HG02840 (cell line): Measurements from ENCODE around the gene CTH.
"Not testable (repeated sequence)": the region's sequence is repeated elsewhere in the genome, so short reads cannot be mapped to it uniquely, and the experiment has no call there.

Experiments
- ATAC-seq: cut with Tn5 transposase; IDR thresholded peaks from one replicate; pipeline ENCODE4 v1.9.1; 2021; ENCODE audit warnings: mild to moderate bottlenecking, moderate library complexity, moderate number of reproducible peaks; ENCODE audit not compliant: unreplicated experiment, low FRiP score

Gene CTH

DNA sequence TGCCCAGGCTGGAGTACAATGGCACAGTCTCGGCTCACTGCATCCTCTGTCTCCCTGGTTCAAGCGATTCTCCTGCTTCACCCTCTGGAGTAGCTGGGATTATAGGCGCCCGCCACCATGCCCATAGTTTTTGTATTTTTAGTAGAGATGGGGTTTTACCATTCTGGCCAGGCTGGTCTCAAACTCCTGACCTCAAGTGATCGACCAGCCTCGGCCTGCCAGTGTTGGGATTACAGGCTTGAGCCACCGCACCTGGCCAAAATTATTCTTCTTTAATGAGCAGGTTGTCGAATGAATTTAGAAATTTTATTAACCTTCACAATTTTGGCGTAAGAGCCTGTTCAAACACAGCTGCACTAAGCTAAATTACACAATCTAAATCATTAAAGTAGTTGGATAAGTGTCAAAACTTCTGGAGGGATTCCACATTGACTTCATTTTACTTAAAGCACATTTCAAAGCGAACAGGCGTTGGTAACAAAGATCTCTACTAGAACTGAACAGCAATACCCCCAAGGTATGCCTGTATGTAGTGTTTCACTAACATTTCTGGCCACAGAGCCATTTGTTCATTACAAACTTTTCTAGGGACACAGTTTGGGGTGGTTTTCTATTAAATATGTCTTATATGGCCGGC lies 5.2 kb upstream of the CTH start:
- ATAC-seq, result no peak

DNA sequence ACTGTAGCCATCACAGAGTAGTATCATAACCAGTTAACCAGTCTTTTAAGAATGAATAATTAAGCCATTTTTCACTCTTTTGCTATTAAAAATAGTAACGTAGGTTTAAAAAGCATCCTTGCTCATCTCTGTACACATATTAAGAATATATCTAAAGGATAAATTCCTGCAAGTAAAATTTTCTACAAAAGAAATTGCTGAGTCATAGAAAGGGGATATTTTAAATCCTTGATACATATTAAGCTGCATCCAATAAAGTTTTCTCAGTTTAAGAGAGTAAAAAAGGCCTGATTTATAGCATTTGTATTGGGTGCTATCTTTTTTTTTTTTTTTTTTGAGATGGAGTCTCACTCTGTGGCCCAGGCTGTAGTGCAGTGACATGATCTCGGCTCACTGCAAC lies 1.9 kb upstream of the CTH start:
- ATAC-seq, result no peak

DNA sequence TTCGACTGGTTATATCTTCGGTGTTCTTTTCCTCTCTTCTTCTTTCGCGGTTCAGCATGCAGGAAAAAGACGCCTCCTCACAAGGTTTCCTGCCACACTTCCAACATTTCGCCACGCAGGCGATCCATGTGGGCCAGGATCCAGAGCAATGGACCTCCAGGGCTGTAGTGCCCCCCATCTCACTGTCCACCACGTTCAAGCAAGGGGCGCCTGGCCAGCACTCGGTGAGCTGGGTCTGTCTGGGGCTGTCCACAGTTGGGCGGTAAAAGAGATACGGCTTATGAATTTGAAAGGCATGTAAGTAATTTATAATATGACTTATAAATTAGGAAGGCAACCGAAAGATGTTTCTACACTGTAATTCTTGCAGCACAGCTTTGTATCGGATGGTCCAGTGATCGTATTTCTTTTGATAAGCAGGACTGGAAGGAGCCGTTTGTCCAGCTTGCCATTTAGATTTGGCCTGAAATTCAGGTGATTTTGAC lies 334 bp downstream of the CTH start:
- peak; percentile 2 for ATAC-seq

DNA sequence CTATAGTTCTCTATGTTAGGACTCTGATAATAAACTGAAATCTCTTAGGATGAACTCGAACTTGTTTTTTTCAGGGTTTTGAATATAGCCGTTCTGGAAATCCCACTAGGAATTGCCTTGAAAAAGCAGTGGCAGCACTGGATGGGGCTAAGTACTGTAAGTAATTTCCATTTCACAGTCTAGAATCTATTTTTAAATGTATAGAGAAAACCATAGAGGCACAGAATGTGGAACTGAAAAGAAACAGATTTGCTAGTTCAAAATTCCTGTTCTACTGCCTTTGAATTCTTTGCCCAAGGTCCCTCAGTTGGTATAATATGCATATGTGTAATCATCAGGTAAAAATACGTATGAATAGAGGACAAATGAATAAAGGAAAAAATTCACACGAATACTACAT lies 4.8 kb downstream of the CTH start:
- ATAC-seq, result no peak

DNA sequence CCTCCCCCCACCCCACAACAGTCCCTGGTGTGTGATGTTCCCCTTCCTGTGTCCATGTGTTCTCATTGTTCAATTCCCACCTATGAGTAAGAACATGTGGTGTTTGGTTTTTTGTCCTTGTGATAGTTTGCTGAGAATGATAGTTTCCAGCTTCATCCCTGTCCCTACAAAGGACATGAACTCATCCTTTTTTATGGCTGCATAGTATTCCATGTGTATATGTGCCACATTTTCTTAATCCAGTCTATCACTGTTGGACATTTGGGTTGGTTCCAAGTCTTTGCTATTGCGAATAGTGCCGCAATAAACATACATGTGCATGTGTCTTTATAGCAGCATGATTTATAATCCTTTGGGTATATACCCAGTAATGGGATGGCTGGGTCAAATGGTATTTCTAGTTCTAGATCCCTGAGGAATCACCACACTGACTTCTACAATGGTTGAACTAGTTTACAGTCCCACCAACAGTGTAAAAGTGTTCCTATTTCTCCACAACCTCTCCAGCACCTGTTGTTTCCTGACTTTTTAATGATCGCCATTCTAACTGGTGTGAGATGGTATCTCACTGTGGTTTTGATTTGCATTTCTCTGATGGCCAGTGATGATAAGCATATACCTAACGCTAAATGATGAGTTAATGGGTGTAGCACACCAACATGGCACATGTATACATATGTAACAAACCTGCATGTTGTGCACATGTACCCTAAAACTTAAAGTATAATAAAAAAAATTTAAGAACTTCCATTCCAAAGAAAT lies 8.1 kb downstream of the CTH start:
- not testable (repeated sequence) for ATAC-seq

DNA sequence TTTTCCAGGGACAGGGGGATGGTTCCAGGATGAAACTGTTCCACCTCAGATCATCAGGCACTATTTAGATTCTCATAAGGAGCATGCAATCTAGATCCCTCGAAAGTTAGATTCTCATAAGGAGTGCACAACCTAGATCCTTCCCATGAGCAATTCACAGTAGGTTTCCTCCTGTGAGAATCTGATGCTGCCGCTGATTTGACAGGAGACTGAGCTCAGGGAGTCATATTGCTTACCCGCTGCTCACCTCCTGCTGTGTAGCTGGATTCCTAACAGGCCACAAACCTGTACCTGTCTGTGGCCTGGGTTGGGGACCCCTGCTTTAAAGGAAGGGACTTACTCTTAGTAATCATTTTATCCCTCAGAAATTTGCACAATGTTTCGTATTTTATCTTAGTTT lies 9.3 kb downstream of the CTH start:
- no peak for ATAC-seq

DNA sequence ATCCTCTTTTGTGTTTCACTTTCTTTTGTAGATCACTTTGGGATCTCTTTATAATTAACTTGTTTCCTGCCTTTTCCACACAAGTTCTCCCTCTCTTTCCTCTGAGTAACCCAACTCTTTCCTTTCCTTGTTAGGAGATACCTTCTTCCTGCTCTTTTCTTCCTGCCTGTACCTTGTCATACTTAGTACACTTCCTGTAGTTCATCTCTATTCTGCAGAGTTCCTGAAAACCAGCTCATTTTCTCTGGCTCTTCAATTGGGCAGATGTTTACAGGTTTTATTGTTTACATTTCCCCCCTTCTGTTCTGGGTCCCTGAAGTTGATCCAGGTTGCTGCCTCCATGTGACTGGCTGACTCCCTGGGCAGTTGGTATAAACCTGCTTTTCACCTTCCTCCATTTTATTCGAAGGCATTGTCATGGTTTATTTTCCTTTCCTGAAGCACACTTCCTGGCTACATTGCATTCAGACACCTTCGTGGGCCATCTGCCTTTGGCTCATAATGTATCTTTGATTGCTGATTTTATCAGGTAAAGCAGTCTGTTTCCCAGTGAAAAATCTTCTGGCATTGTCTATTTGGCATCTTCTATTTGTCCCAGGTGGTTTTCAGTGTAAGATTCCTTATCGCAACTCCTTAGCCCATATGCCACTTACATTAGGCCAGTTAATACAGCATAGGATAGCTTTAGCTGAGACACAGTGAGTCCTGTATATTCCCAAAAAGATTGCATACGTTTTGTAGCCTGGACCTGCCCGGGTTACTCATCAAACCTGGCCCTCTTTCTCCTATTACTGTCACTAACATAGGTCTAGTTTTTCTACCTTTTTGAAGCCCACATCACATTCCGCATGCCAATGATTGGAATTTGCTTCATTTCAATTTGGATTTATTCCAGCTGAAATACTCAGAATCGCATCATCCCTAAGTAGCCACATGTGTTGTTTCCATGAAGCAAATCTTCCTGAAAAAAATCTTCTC lies 15.4 kb downstream of the CTH start:
- ATAC-seq, result no peak

DNA sequence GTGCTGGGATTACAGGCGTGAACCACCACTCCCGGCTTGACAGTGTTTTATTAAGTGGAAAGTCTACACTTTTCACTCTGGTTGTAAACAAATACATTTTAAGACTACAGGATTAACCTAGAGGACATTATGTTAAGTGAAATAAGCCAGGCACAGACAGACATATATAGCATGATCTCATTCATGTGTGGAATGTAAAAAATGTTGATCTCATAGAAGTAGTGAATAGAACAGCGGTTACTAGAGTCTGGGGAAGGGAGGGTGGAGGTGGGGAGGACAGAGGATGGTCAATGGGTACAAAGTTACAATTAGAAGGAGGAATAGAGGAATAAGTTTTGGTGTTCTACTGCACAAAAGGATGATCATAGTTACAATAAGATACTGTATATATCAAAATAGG lies 16.9 kb downstream of the CTH start:
- ATAC-seq, result no peak

DNA sequence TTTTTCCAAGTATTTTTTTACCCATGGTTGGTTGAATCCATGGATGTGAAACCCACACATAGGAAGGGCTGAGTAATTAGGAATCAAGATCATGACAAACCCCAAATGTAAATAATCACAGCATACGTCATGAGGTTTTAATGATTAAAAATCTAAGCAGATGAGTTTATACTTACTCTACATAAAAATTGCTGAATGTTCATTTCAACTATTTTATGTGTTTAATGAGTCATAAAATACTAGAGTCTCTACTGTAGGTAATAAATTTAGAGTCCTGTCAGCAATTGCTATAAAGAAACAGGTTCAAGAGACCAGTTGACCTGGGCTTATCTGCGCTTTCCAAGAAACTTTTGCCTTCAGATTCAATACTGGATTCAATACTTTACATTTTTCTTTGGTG lies 18.2 kb downstream of the CTH start:
- no peak for ATAC-seq

DNA sequence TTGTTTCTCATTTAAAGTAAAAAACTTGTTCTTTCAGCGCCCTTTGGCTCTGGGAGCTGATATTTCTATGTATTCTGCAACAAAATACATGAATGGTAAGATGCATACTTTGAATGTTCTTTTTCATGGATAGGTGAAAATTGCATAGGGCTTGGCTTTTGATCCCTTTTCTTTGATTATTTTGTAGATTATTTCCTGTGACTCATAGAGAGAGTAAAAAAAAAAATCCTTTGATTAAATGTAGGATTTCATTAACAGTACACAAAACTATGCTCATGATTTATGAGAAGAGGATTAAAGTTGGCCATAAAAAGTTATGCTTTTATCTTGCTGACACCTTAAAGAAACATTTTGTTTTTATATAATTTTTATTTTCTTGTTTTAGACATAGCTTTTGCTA lies 18.7 kb downstream of the CTH start:
- no peak for ATAC-seq

DNA sequence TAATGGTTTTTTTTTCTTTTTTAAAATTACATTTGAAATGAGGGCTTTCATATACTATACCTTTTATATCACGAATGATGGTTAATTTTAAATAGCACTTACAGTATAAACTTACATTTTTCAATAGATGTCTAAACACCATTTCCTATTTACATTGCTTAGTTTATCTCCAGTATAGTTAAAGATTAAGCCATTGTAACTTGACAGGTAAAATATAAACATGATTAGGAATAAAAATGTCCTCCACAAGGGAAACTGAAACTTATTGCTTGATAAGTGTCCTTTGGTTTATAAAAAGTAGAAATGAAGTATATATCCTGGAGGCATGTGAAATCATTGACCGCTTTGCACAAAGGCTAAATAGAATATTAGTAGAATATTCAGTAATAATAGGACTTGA lies 20.2 kb downstream of the CTH start:
- no peak for ATAC-seq

DNA sequence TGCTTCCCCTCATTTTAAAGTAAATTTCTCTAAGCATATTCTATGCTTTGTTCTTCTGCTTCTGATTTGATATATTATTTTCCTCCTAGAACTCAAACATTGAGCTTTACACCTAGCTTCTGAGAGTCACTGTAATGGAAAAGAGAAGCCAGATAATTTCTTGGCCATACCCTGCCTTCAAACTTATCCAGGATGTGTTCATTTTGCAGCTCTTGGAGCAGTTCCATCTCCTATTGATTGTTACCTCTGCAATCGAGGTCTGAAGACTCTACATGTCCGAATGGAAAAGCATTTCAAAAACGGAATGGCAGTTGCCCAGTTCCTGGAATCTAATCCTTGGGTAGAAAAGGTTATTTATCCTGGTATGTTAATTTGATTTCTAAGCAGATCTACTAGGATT lies 20.8 kb downstream of the CTH start:
- no peak for ATAC-seq

DNA sequence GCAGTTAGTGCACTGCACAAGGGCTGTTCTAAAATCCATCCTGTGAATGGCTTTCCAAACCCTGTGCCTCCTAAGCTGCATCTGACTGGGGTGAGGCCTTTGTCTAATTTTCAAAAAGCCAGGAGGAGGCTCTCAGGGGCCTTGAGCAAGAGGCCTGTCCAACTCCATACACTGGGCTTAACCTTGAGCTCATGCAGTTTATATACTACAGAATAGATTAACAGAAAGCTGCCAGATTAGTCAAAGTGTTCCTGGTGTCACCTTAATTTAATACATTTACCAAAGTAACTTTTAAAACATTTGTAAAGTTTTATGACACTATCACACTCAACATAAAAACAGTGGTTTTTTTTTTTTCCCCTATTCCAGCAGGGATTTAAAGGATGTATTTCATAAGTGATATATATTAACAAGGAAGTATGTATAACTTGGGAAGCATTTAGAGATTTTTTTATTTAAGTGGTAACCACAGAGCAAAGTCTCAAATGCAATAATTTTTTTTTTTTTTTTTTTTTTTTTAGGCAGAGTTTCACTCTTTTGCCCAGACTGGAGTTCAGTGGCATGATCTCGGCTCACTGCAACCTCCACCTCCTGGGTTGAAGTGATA lies 23.3 kb downstream of the CTH start:
- no peak for ATAC-seq

DNA sequence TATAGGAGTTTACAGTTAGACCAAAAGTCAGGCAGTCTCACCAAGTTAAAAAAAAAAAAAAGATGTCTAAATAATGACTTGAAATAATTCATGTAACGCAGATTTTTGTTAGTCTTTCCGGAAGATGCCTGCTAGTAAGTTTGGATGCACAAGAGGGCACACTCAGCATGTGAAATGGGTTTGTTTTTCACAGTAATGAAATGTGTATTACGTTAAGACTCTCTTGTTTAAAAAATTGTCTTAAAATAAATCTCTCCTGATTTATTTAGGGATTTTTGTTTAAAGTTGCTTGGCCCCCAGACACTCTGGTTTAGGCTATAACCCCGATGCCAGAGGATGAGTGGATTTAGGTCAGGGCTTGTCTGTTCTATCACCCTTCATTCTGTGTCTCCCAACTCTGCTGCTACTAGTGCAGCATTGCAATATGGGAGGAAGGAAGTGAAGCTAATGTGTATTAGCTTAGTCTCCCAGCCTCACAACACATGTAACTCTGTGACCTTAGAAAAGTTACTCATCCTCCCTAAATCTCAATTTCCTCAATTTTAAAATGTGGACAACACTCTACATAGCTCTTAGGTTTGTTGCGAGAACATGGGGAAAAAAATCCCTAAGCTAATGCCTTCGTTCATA lies 25.7 kb downstream of the CTH start:
- no peak for ATAC-seq

DNA sequence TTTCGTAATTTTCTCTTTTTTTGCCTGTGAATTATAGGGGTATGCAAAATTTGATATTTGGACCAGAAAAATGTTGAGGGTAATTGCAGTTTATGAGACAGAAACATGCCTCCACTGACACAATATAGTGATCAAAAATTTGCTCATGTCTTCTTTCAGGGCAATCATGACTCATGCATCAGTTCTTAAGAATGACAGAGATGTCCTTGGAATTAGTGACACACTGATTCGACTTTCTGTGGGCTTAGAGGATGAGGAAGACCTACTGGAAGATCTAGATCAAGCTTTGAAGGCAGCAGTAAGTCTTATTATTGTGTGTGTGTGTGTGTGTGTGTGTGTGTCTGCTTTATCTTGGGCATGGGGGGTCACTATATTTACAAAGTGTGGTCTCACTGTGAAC lies 27.5 kb downstream of the CTH start:
- no peak for ATAC-seq

DNA sequence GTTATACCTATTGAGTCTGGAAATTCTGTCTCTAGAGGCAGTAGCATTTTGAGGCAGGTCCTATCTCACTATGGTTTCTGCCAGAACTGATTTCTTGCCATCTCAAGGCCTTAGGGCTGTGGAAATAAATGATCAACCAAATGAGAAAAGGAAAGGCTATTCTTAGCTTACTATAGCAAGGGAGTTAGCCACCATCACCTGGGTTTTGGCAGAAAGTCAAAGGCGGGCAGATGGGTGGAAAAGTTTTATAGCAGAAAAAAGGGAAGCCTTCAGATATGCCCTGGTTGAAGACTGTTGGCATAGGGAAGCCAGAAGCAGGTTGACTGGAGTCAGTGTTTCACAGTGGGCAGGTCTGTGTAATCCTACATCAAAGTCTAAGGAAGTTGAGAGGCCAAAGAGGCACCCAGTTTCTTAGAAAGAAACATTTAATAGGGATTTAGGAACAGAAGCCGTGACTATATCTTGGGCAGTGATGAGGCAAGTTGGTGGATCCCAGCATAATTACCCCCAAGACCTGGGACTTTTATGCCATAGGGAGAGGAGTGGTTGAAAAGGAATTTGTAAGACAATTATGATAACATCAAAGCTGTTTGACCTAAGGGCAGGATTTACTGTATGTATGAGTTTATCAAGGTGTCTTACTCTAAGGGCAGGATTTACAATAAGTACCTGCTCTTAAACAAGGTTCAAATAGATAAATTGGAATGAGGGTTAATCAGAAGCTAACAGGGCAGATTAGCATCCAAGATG lies 29.7 kb downstream of the CTH start:
- ATAC-seq, result no peak

DNA sequence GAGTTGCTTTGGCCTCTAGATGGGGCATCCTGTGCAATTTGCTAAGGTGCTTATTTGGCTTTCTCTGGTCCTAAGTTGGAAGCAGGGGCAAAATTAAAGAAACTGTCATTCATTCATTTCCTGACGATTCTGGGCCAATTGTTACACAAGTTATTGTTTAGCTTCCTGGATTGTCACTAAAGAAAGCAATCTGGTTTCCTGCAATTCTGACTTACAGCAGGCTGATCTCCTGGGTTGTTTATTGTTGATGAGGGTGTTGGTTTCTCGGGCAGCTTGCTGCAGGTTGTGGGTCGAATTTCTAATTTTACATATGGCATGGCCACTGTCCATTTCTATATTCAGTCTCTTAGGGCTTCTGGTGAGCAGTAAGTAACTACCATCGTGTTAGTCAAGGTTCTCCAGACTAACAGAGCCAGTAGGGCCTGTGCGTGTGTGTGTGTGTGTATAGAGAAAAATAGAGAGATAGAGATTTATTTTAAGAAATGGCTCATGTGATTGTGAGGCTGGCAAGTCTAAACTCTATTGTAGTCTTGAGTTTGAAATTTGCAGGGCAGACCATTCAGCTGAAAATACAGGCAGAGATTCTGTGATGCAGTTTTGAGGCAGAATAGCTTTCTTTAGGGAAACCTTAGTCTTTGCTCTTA lies 30.4 kb downstream of the CTH start:
- ATAC-seq, result no peak

DNA sequence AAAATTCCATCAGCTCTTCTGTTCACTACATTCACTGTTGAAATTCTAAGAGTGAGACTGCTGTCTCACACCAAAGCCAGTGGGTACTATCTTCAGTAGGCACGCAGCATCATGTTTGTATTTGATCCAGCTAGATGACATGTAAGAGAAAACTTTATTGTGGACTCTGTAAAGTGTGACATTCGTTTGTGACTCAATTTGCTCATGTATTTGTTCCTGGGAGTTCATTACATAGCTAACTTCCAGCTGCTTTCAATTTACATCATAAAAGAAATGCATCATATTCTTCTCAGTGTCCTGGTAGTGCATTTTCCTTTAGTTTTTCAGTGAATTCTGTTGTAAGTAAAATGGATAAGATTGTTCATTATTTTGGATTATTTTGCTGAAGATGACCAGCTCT lies 31.4 kb downstream of the CTH start:
- no peak for ATAC-seq

DNA sequence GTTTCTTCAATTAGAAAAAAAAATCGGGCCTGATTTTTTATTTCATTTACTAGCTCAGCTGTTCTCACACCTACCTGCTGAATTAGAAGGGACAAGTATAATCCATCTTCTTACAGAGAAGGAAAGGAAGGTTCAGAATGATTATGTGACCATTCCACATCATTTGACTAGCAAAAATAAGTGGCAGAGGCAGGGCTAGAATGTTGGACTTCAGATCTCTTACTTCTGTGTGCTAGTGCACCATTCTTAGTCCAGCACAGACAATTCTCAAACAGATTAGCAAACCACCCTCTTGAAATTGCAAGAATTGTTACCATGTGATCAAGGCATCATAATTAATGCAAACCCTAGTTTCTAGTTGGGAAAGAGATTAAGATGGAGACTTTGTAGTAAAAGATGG lies 32.7 kb downstream of the CTH start:
- no peak for ATAC-seq
